ACHN (cell line): ENCODE results near the gene SHC3.

ENCODE experiments used
- DNase-seq: peaks from one replicate; pipeline ENCODE4 v3.0.0-alpha.2; 2015
- in situ Hi-C: cut with HindIII; loops from 2 replicates; pipeline ENCODE4 v1.10.0; 2017; ENCODE audit warnings: low sequenced_read_pairs, low pct_ligation_motif_present, low pct_unique_long_range_greater_than_20kb

The SHC3 gene

GRCh38 chr9:89015336-89015735, 163.3 kb downstream of the SHC3 start:
- no peak for DNase-seq
- in situ Hi-C loops, result no loop called here

- in situ Hi-C loops, result no loop called here
- DNase-seq, result no peak
Observed at GRCh38 chr9:89014153-89014552, 164.5 kb downstream of the SHC3 start.

DNA sequence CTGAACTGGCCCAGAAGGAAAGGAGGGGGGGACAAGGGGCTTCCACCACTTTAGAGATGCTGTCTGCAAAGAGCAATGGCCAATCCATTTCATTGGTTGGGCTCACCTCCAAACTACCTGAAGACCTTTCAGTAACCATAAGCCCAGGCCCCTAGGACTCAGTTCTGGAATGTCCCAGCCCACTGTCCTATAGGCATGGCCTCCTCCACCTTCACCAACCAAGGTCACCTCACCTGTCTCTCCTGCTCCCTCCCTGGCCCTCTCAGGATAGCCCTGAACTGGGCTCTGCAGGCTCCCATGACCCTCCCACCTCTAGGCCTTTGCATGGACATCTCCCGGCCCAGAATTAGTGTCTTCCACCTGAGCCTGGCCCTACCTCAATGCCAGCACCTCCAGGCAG, 165.0 kb downstream of the SHC3 start:
- DNase-seq, result no peak
- in situ Hi-C loops, result no loop called here

DNA sequence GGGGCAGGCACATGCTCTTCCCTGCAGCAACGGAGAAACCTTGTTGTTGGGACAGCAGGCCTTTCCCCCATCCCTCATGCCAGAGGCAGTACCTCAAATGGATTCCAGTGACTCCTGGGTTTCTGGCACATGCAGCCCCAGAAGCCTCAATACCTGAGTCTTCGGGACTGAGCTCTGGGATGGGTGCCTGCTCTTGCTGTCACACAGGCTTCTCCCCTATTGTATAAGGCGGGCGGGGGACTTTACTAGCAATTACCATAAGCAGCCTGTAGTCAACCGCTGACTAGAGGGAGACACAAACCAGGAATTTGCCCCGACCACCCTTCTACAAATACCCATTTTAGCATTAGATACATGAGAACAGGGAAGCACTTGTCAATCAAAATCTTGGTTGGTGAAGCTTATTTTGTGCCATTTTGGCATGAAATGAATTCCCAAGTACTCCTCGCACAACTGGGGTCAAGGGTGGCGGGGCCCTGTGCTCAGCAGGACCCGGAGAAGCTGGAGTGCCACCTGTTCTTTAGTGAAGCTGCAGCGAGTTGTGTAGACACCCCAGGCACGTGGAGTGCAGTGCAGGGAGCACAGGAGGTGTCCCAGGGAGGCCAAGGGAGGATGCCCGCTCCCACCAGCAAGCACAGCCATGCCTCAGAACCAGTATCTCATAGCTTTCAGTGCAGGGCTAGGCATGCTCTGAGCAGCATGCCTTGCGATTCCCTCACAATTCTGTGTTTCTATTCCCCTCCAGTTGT, 166.2 kb downstream of the SHC3 start:
- in situ Hi-C loops, result no loop called here

GRCh38 chr9:89011683-89012082, 166.9 kb downstream of the SHC3 start:
- in situ Hi-C loops, result no loop called here
- DNase-seq, result no peak

More for the DNA sequence above, 166.2 kb downstream of the SHC3 start:
- no peak for DNase-seq

GRCh38 chr9:89010526-89011111, 168.0 kb downstream of the SHC3 start:
- in situ Hi-C loops, result no loop called here
- DNase-seq, result no peak

GRCh38 chr9:89010056-89010455, 168.6 kb downstream of the SHC3 start:
- in situ Hi-C loops, result no loop called here
- no peak for DNase-seq

DNA sequence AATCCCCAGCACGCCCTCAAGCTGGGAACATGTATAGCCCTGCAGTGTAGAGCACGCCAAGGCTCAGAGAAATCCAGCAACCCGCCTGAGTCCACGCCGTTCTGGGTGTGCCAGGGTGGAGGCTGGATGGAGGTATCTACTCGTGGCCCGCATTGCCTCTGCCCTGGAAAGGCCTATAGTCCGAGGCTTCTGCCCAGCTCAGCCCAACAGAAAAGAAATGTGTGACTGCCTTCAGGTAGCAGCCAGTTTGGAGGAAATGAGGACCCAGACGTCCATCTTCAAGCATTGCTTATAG, 169.1 kb downstream of the SHC3 start:
- DNase-seq, result no peak
- in situ Hi-C loops, result no loop called here

- in situ Hi-C loops, result no loop called here
- no peak for DNase-seq
Observed at GRCh38 chr9:89008744-89009545, 169.7 kb downstream of the SHC3 start.

DNA sequence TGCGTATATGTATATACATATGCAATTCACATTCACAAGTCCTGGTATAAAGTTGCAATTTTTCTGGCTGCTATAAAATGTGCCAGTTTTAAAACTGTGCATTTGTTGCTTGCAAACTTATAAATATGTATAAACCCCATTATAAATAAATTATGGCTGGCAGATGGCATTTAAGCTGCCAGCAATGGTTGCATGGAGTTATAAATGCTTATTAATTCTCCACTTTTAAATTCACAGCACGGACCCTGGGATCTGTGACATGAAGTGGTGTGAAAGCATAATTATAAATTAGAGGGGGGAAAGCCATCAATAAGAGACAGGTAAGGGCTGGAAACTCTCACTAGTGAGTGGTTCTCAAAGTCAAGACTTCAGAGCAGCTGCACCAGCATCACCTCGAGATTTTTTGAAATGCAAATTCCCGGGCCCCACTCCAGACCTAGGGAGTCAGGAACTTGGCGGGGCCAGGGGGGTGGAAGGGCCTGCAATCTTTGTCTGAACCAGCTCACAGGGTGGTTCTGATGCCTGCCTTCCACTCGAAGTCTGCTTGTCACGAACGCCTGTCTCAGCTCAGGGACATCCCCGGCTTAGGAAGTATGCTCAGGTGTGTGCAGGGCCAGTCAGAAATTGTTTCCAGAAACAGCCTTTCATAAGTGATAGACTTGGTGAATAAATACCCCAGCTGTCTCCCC, 170.4 kb downstream of the SHC3 start:
- DNase-seq, result no peak
- in situ Hi-C loops, result no loop called here

DNA sequence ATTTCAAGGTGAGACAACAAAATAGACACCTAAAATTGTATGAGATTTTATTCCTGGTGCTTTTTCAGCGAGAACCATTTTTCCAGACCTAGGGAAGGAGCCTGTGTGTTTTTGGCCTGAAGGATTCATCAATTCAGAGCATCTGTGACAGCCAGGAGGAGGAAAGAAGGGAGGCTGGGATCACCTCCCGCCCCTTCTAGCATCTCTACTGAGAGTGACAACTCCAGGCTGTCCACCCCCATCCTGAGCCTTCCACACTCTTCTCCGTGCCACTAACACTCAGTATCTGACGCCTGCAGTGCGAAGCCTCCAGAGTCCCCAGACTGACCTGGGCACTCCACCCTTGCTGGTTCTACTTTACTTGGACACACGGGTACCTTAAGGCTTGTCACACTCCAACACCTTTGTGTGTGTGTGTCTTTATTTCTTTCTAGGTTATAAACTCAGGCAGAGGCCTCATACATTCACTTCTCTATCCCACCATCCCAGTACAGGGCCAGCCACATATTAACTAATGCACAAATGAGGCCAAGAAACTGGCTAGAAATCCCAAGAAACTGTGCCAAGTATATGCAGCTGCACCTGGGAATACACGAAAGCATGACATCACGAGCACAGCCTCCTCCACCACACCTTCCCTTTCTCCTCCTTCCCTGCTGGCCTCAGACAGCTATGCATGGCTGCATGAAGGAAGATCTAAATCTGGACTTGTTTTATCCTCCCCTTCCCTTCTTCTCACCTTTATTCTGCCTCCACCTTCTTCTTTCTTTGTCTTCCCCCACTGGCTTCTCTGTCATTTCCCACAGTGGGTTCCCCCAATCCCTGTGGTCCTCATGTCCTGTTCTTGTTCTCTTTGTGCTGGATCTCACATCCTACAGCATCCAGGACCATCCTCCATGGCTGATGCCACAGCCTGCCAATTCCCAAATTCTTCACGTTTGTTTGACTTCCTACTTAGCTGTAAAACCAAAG, 171.3 kb downstream of the SHC3 start:
- in situ Hi-C loops, result no loop called here

DNA sequence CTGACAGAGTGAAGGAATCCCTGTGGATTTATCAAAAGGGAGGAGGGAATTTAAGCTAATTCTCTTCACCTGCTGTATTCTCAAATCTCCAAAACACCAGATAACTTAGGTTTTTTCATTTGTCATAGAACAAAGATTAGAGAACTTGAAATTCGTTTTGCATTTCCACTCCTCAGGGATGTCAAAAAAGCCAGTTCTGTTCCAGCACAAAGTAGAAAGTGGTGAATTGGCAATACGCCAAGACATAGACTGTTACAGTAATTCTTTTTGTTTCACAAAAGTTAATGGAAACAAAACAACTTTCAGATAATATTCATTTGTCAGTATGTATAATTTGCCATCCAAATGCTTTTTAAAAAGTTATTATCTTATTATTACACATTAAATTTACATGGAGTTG, 172.4 kb downstream of the SHC3 start:
- in situ Hi-C loops, result no loop called here

More for the DNA sequence above, 171.3 kb downstream of the SHC3 start:
- no peak for DNase-seq

GRCh38 chr9:89005323-89005722, 173.3 kb downstream of the SHC3 start:
- in situ Hi-C loops, result no loop called here

More for the DNA sequence above, 172.4 kb downstream of the SHC3 start:
- DNase-seq, result no peak

GRCh38 chr9:89002987-89003386, 175.6 kb downstream of the SHC3 start:
- in situ Hi-C loops, result no loop called here
- no peak for DNase-seq

More at GRCh38 chr9:89005323-89005722, 173.3 kb downstream of the SHC3 start:
- no peak for DNase-seq

DNA sequence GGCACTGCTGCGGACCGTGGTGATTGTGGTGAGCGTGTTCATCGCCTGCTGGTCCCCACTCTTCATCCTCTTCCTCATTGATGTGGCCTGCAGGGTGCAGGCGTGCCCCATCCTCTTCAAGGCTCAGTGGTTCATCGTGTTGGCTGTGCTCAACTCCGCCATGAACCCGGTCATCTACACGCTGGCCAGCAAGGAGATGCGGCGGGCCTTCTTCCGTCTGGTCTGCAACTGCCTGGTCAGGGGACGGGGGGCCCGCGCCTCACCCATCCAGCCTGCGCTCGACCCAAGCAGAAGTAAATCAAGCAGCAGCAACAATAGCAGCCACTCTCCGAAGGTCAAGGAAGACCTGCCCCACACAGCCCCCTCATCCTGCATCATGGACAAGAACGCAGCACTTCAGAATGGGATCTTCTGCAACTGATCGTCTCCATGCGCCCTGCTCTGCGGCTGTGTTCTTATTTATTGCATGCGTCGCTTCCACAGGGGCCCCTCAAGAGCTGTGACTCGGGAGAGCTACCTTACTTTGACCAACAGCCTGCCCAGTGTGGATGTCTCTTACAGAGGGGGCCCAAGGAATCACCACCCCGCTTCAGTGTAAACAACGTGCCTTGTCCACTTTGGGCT, 176.6 kb downstream of the SHC3 start:
- no peak for DNase-seq
- in situ Hi-C loops, result no loop called here

DNA sequence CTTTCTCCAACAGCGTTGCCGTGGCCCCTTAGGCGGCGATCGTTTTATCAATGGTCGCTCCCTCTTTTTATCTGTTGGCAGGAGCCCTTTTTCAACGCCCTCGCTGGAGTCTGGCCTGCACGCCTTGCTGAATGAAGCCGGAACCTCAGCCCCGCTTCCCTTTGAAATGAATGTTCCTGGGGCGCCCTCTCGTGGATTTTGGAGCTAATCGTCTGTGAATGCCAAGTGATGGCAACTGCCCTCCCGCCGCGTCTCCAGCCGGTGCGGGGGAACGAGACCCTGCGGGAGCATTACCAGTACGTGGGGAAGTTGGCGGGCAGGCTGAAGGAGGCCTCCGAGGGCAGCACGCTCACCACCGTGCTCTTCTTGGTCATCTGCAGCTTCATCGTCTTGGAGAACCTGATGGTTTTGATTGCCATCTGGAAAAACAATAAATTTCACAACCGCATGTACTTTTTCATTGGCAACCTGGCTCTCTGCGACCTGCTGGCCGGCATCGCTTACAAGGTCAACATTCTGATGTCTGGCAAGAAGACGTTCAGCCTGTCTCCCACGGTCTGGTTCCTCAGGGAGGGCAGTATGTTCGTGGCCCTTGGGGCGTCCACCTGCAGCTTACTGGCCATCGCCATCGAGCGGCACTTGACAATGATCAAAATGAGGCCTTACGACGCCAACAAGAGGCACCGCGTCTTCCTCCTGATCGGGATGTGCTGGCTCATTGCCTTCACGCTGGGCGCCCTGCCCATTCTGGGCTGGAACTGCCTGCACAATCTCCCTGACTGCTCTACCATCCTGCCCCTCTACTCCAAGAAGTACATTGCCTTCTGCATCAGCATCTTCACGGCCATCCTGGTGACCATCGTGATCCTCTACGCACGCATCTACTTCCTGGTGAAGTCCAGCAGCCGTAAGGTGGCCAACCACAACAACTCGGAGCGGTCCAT, 177.4 kb downstream of the SHC3 start:
- peak; percentile 78 for DNase-seq
- in situ Hi-C loops, result no loop called here

DNA sequence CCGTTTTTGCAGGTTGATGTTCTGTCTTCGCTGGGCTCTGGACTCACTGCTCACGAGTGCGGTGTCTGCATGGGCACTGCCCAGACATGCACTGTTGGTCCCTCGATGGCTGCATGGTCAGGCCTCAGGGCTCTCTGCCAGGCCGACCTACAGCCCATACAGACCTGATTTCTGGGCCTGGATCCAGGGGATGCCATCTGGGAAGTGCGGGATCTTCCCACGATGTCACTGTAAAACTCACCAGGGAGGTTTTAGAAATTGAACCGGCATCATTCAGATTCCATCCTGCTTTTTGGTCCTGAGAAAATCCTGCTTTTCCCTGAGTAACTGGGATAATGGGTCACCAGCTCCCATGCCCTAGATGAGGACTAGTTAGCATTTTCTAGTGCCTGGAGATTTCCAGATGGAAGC, 178.2 kb downstream of the SHC3 start:
- in situ Hi-C loops, result no loop called here
- DNase-seq, result no peak
